HG02642 (cell line): Measurements from ENCODE around the gene LACRT.
"Not testable (repeated sequence)": the region's sequence is repeated elsewhere in the genome, so short reads cannot be mapped to it uniquely, and the experiment has no call there.

Source experiments
- ATAC-seq: cut with Tn5 transposase; IDR thresholded peaks from one replicate; pipeline ENCODE4 v1.9.1; 2021; ENCODE audit warnings: mild to moderate bottlenecking; ENCODE audit not compliant: unreplicated experiment, poor library complexity

The LACRT gene

DNA sequence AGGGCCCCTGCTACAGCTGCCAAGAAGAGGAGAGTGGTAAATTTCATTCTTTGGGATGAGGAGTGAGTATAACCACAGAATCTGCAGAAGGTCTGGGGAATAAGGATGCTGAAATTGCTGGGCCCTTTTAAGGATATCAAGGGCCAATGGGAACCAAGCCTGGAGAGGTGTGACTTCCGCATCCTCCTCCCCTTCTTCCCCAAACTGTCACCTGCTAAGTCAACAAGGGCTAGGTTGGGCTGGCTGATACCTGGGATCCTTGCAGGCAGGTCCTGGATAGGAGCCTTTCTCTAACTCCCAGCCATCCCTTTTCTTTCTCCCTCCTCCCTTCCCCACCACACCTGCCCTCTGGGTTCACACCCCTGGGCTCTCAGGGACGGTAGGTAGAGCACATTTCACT, at the start of gene LACRT:
TSS of gene LACRT (minus strand) at position 101 of the 400 bp plus-strand sequence. CDS start at position 47, 54 bp downstream.
- no peak for ATAC-seq

GRCh38 chr12:54683398-54683797, 48.7 kb upstream of the LACRT start:
- no peak for ATAC-seq

DNA sequence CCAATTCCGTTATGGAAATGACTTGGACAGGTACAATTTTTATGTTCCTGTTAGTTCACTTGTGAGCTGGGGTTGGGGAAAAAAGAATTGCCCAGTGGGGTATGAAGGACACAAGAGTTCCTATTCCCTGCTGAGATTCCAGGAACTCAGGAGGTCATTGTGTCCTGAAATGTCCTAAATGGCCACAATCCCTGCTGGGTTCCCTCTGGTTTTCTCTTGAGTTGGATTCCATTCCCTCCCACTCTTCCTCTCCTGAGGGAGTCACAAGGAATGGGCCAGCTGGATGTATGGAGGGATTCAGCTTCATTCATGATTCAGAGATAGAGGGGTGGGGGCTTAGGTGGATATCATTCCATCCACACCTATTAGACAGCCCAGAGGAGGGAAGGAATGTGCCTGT, 48.0 kb upstream of the LACRT start:
- no peak for ATAC-seq

DNA sequence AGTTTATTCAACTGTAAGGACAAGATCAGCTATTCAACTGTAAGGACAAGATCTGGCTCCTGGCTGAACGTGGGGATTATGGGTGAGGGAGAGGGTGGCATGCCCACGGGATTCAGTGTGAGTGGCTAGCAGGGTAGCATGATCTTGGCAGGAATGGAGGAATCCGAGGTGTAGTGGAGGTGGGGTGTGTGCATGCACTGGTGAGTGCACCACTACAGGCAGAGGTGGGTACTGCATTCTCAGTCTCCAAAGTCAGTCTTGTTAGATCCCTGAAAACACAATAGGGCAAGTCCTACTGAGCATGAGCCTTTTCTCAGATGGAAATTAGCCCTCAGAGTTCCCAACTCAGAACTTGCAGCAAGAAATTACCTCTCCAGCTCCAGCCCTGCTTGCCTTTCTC, 45.7 kb upstream of the LACRT start:
- no peak for ATAC-seq

- no peak for ATAC-seq
Measured at GRCh38 chr12:54678131-54678530, 43.4 kb upstream of the LACRT start.

GRCh38 chr12:54667945-54668344, 33.2 kb upstream of the LACRT start:
- no peak for ATAC-seq

- no peak for ATAC-seq
Measured at GRCh38 chr12:54666008-54666407, 31.3 kb upstream of the LACRT start.

DNA sequence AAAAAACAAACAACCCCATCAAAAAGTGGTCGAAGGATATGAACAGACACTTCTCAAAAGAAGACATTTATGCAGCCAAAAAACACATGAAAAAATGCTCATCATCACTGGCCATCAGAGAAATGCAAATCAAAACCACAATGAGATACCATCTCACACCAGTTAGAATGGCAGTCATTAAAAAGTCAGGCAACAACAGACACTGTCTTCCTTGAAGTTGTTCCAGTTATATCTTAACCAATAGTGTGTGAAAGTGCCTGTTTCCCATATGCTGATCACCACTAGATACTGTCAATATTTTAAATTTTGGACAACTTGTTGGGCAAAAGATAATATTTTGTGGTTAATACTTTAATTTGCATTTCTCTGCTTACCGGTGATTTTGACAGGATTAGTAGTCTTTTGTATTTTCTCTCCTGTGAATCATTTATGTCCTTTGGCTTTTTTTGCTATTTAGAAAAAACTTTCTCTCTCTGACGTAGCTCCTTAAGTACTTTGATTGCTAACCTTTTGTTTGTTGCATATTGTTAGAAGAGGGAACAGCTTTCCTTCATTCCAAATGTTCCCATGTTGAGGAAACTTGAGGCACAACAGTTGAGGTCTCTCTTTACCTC, 30.4 kb upstream of the LACRT start:
- not testable (repeated sequence) for ATAC-seq

DNA sequence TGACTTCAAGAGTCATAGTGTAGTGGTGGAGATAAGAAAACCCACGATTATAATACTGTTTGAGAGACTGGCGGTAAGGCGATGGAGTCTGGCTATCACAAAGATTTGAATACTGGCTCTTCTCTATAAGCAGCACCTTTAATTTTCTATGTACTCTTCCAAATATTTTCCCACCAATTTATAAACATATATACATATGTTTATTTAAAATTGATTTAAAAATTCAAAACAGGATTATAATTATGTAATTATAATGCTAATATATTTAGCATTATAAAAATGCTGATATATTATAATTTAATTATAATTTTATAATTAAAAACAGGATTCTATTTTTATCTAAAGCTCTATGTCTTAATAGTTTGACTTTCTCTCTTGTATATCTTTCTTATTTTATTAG, 28.9 kb upstream of the LACRT start:
- no peak for ATAC-seq

DNA sequence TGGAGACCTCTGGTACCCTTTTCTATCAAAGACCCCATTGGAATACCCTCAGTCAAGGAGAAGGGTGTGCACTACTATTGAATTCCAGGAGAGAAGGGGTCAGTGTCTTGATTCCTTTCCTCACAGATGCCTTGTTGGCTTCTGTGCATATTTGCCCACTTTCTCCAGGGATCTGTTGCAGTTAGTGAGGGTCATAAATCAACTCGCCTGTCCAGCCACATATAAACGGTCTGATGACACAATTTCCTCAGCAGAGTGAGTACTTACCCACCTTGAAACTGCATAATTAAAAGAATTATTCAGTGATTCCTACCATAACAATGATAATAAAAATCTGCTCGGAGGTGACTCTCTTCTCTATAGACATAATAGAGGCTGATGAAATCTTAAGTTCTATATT, 27.3 kb upstream of the LACRT start:
- ATAC-seq: no peak

DNA sequence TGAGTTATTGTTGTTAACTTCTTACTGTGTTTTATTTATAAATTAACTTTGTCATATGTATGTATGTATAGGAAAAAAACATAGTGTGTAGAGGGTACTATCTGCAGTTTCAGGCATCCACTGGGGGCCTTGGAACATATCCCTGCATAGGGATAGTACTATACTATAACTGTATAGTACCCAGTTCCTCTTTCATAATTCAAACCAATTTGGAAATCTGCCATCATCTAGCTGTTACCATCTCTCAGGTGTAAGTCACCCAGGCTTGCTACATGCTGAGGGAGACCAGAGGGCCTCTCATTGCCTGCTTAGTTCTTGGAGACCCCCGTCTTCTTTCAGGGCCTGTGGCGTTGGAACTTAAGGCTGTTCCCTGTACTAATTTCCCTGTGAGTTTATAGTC, 26.4 kb upstream of the LACRT start:
- no peak for ATAC-seq

- no peak for ATAC-seq
Measured at GRCh38 chr12:54660320-54660962, 25.7 kb upstream of the LACRT start.

DNA sequence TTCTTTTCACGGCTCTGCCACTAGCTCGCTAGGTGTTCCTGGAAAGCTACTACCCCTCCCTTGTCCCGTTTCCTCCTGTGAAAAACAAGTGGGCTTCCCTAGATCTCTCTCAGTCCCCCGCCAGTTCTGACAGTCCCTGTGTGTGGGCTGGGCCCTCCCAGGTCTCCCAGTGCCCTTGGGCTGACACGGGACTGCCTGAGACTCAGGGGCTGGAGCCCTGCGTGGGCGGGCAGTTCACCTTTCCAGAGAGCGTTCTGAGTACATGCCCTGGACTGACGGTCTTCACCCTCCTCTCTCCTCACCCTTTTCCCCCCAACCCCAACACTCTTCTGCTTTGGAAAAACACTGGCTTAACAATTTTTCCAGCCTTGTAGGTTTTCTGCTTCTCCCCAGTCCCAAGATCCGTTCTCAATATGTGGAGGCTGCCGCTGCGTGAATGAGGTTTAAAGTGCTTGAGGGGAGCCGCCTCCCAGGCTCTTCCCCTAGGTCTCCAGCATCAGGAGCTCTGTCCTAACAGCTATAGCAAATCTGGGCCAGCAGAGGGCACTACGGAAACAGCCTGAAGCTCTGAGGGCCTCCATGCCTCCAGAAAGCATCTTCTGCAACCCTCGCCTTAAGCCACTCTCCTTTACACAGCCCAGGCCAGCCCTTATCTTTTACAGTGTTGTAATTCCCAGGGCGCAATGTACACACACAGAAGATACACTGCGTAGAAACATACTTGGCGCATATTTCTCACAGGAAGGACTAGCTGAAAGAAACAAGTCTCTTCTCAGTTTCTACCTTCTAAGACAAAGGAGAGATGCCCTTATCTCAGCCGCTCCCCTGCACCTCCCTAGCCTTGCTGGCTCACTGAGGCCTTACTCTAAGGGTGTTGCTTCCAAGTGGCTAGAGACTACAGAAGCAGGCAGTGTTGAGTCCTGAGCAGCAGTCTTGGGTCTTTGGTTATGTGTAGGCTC, 23.9 kb upstream of the LACRT start:
- peak; percentile 77 for ATAC-seq

GRCh38 chr12:54657105-54657607, 22.5 kb upstream of the LACRT start:
- no peak for ATAC-seq

- ATAC-seq: no peak
Measured at GRCh38 chr12:54654926-54655325, 20.2 kb upstream of the LACRT start.

GRCh38 chr12:54653025-54653424, 18.3 kb upstream of the LACRT start:
- no peak for ATAC-seq

DNA sequence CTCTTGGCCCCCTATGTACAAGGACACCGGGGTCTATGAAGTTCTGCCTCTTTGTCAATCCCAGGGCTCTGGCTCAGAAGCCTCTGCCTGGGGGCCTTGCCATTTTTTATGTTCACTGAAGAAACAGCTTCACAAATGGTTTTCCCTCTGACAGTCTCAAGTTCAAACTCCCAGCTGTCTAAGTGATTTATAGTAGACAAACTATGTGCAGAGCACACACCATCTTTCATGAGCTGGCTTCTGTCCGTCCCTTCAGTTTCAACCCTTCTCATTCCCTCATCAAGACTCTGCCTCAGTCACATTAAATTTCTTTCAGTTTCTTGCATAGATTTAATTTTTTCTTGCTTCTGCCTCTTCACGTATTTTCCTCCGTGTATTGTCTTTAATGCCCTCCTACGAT, 16.2 kb upstream of the LACRT start:
- no peak for ATAC-seq

GRCh38 chr12:54650409-54650808, 15.7 kb upstream of the LACRT start:
- no peak for ATAC-seq

- ATAC-seq: no peak
Measured at GRCh38 chr12:54649825-54650224, 15.1 kb upstream of the LACRT start.

DNA sequence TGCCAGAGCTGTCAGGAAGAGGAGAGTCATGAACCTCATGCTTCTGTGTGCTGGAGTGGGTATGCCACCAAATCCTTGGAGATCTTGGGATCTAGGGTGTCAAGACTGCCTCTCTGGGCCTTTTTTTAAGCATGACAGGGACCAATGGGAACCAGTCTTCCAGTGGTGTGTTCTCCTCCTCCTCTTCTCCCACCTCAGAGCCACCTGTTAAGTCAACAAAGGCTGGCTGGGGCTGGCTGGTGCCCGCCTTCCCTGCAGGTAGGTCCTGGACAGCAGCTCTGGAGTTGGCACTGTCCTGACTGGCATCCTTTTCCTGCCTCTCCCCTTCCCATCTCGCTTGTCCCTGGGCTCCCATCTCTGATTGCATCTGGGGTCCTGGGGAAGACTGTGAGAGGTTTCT, 13.6 kb upstream of the LACRT start, which contains the start of gene DCD:
TSS of gene DCD (minus strand) at position 101 of the 400 bp plus-strand sequence. CDS start at position 39, 62 bp downstream.
- no peak for ATAC-seq

- ATAC-seq: no peak
Measured at GRCh38 chr12:54641554-54641953, 6.9 kb upstream of the LACRT start.
